Prostate gland (tissue), 2 donors: Measurements from ENCODE around the gene GPR171. TPM values are rescaled to one million over a fixed set of nuclear protein-coding genes. Genes with fewer than 3 reads are reported as not detected.
A peak's percentile ranks its signal among the peaks of the same experiment; 100 is the strongest.

Experiments
- DNase-seq: peaks from one replicate; pipeline ENCODE4 v3.0.0-alpha.2; 2019; ENCODE audit warnings: low spot score
- H3K27ac ChIP-seq, 2 donors: fragments of 200-600 bp; sonication (generic); 2 replicates each; pipeline ENCODE4 v1.5.1; 2017 to 2019
- H3K27me3 ChIP-seq: fragments of 200-600 bp; sonication (generic); replicated peaks from 2 replicates; pipeline ENCODE4 v1.5.1; 2019; ENCODE audit not compliant: insufficient read depth
- H3K36me3 ChIP-seq, 2 donors: fragments of 200-600 bp; sonication (generic); 1 replicate in 1 of 2; 2 replicates in 1 of 2; pipeline versions ENCODE4 v1.5.1 to v1.8.1; 2017 to 2019
- H3K4me1 ChIP-seq: fragments of 200-600 bp; sonication (generic); replicated peaks from 2 replicates; pipeline ENCODE4 v1.5.1; 2019
- H3K4me3 ChIP-seq, 2 donors: fragments of 200-600 bp; sonication (generic); 2 replicates each; pipeline ENCODE4 v1.5.1; 2017 to 2019
- H3K9me3 ChIP-seq: fragments of 200-600 bp; sonication (generic); 2 replicates; pipeline ENCODE4 v1.5.1; 2017
- CTCF ChIP-seq, 4 experiments: fragments of 200-600 bp in 2 of 4; fragments of 450-650 bp in 2 of 4; sonication (generic) in 2 of 4; IDR thresholded peaks; 1 replicate in 3 of 4; 2 replicates in 1 of 4; pipeline ENCODE4 v1.5.1; 2016 to 2019; ENCODE audit warnings: antibody characterized with exemption in 4 of 4, mild to moderate bottlenecking in 2 of 4, moderate library complexity in 2 of 4
- POLR2A ChIP-seq: fragments of 450-650 bp; IDR thresholded peaks from one replicate; pipeline ENCODE4 v1.6.1; 2016; ENCODE audit warnings: antibody characterized with exemption, mild to moderate bottlenecking
- POLR2AphosphoS5 ChIP-seq: sonication (generic); formaldehyde crosslinking; IDR thresholded peaks from one replicate; pipeline ENCODE4 v1.6.1; 2017; ENCODE audit warnings: antibody characterized with exemption
- WGBS: methylation state at CpG from one replicate; pipeline ENCODE4 v1.1.5; 2018; 5-methylcytosine and 5-hydroxymethylcytosine counted together
- intact Hi-C: fragments of 100-400 bp; cut with DNase I; formaldehyde crosslinking; loops from one replicate; pipeline ENCODE4 v1.14.2; 2022
- small RNA-seq, 2 donors: library from RNA; depleted of rRNA; stranded (forward); fragments of <200 nt; gene quantifications; one replicate each; pipeline ENCODE3, GENCODE V24; 2016
- total RNA-seq, 2 donors: library from RNA; depleted of rRNA; stranded (reverse); fragments of >200 nt; gene quantifications; one replicate each; pipeline ENCODE4 v1.1.0, GENCODE V29; 2016

Gene GPR171
- total RNA-seq, 2 donors from 2014 or later: 0.18 to 0.85 TPM

DNA sequence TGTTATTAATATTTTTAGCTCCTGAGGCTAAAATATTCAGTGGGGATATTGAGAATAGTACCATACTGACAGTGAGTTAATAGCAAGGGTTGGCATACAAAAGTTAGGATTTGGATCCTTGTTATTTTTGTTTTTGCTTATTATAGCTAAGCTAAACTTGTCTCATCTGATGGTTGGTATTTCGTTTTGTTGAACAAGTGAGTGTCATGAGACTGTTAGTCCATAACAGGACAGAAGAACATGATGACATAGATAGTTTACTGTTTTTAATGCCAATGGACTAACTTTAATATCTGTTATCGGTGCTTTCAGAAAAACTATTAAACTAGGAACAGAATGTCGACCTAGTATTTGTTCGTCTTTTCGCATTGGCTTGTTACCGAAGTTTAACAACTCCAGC, 48.5 kb downstream of the GPR171 start:
- Histone ChIP-seq H3K4me1 (no peaks in the 10 kb centered on the region), H3K4me3 (no peak overlapping the region), H3K36me3 (no peaks in the 10 kb centered on the region), H3K27ac (peak overlapping the region in 1 of 2 donors; percentile 61), H3K9me3 (no peaks in the 10 kb centered on the region), H3K27me3 (no peaks in the 10 kb centered on the region)
- TF ChIP-seq POLR2AphosphoS5 (peak; percentile 74), CTCF (IDR thresholded peaks at IDR 0.05) (no peak), POLR2A (no peak)
- intact Hi-C loops: no loop called here
- DNase-seq: no peak
- WGBS: 61% methylated on average over 6 of the region's 6 CpGs

DNA sequence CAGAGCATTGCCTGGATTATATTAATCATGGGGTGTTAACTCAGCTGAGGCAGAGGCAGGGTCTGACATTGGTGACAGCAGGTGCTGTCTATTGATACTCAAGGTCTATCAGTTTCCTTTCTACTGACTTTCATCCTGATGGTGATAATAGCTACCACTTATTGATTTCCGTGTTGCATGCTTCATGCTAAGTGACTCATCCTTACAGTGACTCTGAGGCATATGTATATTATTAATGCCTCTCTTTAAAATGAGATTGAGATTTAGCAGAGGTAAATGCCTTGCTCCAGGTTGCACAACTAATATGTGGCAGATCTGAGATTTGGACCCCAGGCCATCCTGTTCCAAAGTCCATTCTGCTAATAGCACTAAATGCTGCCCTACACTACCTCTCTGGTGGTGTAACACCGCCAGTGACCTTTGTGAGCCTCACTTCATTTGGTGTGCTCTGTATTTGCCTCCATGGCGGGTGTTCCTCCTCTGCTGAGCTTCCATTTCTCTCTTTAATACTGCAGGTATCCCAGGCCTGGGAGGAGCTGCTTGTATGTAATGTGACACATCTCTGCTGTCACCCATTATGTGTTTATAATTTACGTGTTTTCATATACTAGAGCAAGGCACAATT, 50.4 kb downstream of the GPR171 start:
- Histone ChIP-seq H3K4me1 (no peaks in the 10 kb centered on the region), H3K4me3 (no peak overlapping the region), H3K9me3 (no peaks in the 10 kb centered on the region), H3K27ac (peak overlapping the region in 1 of 2 donors; percentile 61), H3K36me3 (no peaks in the 10 kb centered on the region), H3K27me3 (no peaks in the 10 kb centered on the region)
- intact Hi-C loops: no loop called here
- no peak for DNase-seq
- TF ChIP-seq CTCF (IDR thresholded peaks at IDR 0.05): no peak
- TF ChIP-seq POLR2A: no peak
- TF ChIP-seq POLR2AphosphoS5: no peak
- whole genome bisulfite sequencing: 94% methylated on average over 4 of the region's 4 CpGs

Small RNAs within 50 kb of the gene (small RNA-seq; reads per million reads assigned to genes)
- gene RNA5SP145: 14.9 to 57.4 reads per million in 2 donors

Other genes starting within 250 kb of the GPR171 start
- gene CLRN1, start 230.5 kb downstream of the GPR171 start, total RNA-seq: under 1 TPM in 1 of 2 donors, not detected in 1; 0.23 TPM
- 1 to 10 TPM; 3.6 to 4.3 TPM for gene MED12L, start 117.6 kb downstream of the GPR171 start, total RNA-seq
- under 1 TPM; 0.09 to 0.28 TPM for gene P2RY14, start 75.3 kb upstream of the GPR171 start, total RNA-seq
- 10 to 100 TPM in 1 of 2 donors, 1 to 10 TPM in 1; 9.3 to 10.9 TPM for gene GPR87, start 113.6 kb upstream of the GPR171 start, total RNA-seq
- under 1 TPM; 0.28 to 0.73 TPM for gene P2RY13, start 126.3 kb upstream of the GPR171 start, total RNA-seq
- 1 to 10 TPM in 1 of 2 donors, under 1 TPM in 1; 0.97 to 5.0 TPM for gene P2RY12, start 181.5 kb upstream of the GPR171 start, total RNA-seq